Measurements from ENCODE around the gene NKD2.

DNA sequence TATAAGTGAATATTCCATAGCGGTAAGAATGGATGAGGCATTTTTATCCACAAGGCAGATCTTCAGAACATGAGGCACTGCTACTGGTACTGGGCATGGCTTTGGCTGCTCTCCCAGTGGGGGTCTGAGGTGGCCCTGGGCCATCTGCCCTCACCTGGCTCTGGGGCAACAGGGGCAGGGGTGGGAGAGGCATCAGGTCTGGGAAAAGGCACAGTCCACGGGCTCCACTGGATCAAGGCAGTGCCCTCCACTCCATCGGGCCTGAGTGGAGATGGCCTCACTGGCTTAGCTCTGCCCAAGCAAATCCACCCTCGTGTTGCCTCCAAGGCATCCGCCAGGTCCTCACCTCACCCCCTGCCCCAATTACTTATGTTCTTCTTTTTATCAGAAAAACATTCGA lies 10.9 kb upstream of the NKD2 start:
- TF ChIP-seq, protein P1, sequence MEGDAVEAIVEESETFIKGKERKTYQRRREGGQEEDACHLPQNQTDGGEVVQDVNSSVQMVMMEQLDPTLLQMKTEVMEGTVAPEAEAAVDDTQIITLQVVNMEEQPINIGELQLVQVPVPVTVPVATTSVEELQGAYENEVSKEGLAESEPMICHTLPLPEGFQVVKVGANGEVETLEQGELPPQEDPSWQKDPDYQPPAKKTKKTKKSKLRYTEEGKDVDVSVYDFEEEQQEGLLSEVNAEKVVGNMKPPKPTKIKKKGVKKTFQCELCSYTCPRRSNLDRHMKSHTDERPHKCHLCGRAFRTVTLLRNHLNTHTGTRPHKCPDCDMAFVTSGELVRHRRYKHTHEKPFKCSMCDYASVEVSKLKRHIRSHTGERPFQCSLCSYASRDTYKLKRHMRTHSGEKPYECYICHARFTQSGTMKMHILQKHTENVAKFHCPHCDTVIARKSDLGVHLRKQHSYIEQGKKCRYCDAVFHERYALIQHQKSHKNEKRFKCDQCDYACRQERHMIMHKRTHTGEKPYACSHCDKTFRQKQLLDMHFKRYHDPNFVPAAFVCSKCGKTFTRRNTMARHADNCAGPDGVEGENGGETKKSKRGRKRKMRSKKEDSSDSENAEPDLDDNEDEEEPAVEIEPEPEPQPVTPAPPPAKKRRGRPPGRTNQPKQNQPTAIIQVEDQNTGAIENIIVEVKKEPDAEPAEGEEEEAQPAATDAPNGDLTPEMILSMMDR (IDR thresholded peaks at IDR 0.05; ENCODE audit: insufficient read depth, low read depth, low read length), result no peak
- TF ChIP-seq EZH2 (IDR thresholded peaks at IDR 0.05; ENCODE audit: insufficient read depth, low read length), result no peak

All from astrocyte (in vitro differentiated cells and primary cell).